ENCODE results near the gene PRODH2.

DNA sequence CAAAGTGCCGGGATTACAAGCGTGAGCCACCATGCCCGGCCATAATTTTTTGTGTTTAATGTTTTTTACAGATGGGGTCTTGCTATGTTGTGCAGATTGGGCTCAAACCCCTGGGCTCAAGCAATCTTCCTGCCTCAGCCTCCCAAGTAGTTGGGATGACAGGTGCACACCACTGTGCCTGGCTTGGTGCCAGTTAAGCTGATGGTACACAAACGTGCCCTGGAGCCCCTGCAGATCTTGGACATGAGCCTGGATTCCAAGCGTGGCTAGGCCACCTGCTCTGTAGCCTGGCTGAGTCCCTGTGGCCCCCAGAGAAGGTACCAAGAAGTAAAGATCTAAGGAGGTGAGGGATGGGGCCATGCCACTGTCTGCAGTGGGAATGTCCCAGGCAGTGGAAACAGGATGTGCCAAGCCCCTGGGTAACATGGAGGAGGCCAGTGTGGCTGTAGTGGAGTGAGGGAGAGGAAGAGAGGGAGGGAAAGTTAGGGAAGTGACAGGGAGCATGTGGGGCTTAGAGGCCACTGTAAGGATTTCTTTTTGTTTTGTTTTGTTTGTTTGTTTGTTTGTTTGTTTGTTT is 7.0 kb downstream of the PRODH2 start:
- TF ChIP-seq, protein P1, sequence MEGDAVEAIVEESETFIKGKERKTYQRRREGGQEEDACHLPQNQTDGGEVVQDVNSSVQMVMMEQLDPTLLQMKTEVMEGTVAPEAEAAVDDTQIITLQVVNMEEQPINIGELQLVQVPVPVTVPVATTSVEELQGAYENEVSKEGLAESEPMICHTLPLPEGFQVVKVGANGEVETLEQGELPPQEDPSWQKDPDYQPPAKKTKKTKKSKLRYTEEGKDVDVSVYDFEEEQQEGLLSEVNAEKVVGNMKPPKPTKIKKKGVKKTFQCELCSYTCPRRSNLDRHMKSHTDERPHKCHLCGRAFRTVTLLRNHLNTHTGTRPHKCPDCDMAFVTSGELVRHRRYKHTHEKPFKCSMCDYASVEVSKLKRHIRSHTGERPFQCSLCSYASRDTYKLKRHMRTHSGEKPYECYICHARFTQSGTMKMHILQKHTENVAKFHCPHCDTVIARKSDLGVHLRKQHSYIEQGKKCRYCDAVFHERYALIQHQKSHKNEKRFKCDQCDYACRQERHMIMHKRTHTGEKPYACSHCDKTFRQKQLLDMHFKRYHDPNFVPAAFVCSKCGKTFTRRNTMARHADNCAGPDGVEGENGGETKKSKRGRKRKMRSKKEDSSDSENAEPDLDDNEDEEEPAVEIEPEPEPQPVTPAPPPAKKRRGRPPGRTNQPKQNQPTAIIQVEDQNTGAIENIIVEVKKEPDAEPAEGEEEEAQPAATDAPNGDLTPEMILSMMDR (conservative IDR thresholded peaks at IDR 0.05; ENCODE audit: low read length): no peak
- TF ChIP-seq EZH2phosphoT487 (IDR thresholded peaks at IDR 0.05; ENCODE audit: borderline replicate concordance): no peak

All from Loucy (cell line).